ENCODE data around the gene FAM180A.

DNA sequence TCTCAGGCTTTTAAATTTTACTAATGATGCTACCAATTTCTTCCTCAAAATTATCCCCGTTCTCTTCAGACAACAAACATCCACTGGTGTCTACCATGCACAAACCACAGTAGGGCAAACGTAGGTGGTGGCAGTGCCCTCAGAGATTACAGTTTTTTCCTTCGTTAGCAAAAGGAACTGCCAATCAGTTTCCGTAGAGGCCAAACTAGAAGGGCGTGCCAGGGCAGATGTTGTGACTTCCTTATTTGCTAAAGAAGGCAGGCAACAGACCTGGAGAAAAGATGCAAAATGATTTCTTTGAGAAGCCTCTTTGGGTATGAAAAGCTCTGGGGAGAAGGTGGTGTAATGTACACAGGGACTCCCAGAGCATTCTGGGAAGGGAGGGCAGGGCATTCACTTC lies 7.6 kb upstream of the FAM180A start:
- TF ChIP-seq, protein P1, sequence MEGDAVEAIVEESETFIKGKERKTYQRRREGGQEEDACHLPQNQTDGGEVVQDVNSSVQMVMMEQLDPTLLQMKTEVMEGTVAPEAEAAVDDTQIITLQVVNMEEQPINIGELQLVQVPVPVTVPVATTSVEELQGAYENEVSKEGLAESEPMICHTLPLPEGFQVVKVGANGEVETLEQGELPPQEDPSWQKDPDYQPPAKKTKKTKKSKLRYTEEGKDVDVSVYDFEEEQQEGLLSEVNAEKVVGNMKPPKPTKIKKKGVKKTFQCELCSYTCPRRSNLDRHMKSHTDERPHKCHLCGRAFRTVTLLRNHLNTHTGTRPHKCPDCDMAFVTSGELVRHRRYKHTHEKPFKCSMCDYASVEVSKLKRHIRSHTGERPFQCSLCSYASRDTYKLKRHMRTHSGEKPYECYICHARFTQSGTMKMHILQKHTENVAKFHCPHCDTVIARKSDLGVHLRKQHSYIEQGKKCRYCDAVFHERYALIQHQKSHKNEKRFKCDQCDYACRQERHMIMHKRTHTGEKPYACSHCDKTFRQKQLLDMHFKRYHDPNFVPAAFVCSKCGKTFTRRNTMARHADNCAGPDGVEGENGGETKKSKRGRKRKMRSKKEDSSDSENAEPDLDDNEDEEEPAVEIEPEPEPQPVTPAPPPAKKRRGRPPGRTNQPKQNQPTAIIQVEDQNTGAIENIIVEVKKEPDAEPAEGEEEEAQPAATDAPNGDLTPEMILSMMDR (conservative IDR thresholded peaks at IDR 0.05; ENCODE audit: low read length), result no peak
- no peak for TF ChIP-seq EZH2phosphoT487 (IDR thresholded peaks at IDR 0.05; ENCODE audit: borderline replicate concordance, low read depth, low read length)
